Natural killer cell (primary cell): ENCODE data around the gene JARID2. TPM values are rescaled to one million over a fixed set of nuclear protein-coding genes. Genes with fewer than 3 reads are reported as not detected.
A peak's percentile ranks its signal among the peaks of the same experiment; 100 is the strongest.

Source experiments
- ATAC-seq, 3 donors: fragments of 150-1000 bp in 2 of 3; fragments of 200-7000 bp in 1 of 3; cut with Tn5 transposase; 1 replicate in 1 of 3; 2 replicates in 2 of 3; pipeline ENCODE4 v1.10.0; 2021; ENCODE audit warnings: mild to moderate bottlenecking in 2 of 3, moderate library complexity in 2 of 3
- DNase-seq, 2 donors: peaks; one replicate each; pipeline versions ENCODE4 v3.0.0 to v3.0.0-alpha.2; 2013 to 2021; ENCODE audit warnings: mixed read lengths in 1 of 2
- H3K27ac ChIP-seq: one replicate; pipeline ENCODE4 v1.5.1; 2013; ENCODE audit warnings: mild to moderate bottlenecking, low read length
- H3K27me3 ChIP-seq: one replicate; pipeline ENCODE4 v1.6.1; 2013; ENCODE audit warnings: low read length; ENCODE audit not compliant: control insufficient read depth, insufficient read depth
- H3K36me3 ChIP-seq: one replicate; pipeline ENCODE4 v1.6.1; 2013; ENCODE audit warnings: low read length; ENCODE audit not compliant: control insufficient read depth, insufficient read depth
- H3K4me1 ChIP-seq: one replicate; pipeline ENCODE4 v1.6.1; 2013; ENCODE audit warnings: low read length; ENCODE audit not compliant: control insufficient read depth, insufficient read depth
- H3K4me3 ChIP-seq: one replicate; pipeline ENCODE4 v1.5.1; 2013; ENCODE audit warnings: low read length
- H3K9me3 ChIP-seq: one replicate; pipeline ENCODE4 v1.6.1; 2013; ENCODE audit warnings: low read length; ENCODE audit not compliant: control insufficient read depth, insufficient read depth
- H3K27ac Mint-ChIP-seq, 2 donors: one replicate each; pipeline ENCODE4 v1.8.0; 2022; ENCODE audit warnings: mild to moderate bottlenecking in 2 of 2, mixed read lengths in 2 of 2, moderate library complexity in 1 of 2
- H3K27me3 Mint-ChIP-seq, 2 donors: one replicate each; pipeline ENCODE4 v1.8.0; 2022; ENCODE audit warnings: low read depth in 2 of 2, mixed read lengths in 2 of 2
- H3K36me3 Mint-ChIP-seq: one replicate; pipeline ENCODE4 v1.8.0; 2022; ENCODE audit warnings: mixed read lengths
- H3K4me1 Mint-ChIP-seq, 2 donors: one replicate each; pipeline ENCODE4 v1.8.0; 2022; ENCODE audit warnings: mixed read lengths in 2 of 2
- H3K4me3 Mint-ChIP-seq: one replicate; pipeline ENCODE4 v1.8.0; 2022; ENCODE audit warnings: mild to moderate bottlenecking, moderate library complexity, mixed read lengths
- H3K9me3 Mint-ChIP-seq, 2 donors: one replicate each; pipeline ENCODE4 v1.8.0; 2022; ENCODE audit warnings: mixed read lengths in 2 of 2
- WGBS: methylation state at CpG from one replicate; pipeline ENCODE4 v1.1.7; 2013; ENCODE audit warnings: missing lambda C conversion rate; ENCODE audit not compliant: insufficient coverage; 5-methylcytosine and 5-hydroxymethylcytosine counted together
- intact Hi-C: fragments of 100-400 bp; cut with micrococcal nuclease; formaldehyde crosslinking; loops from one replicate; pipeline ENCODE4 v1.14.2; 2022
- total RNA-seq, 4 donors: library from RNA; stranded (reverse); fragments of 120-200 nt in 1 of 4; gene quantifications; one replicate each; pipeline versions ENCODE4 v1.2.3 to v1.2.4, GENCODE V29; 2013 to 2022
- TF ChIP-seq, protein P1 (sequence below): fragments of 200-600 bp; IDR thresholded peaks from one replicate; pipeline ENCODE4 v1.8.0; 2022; ENCODE audit warnings: antibody characterized with exemption

The JARID2 gene
- total RNA-seq, 3 donors from 2014 or later (not counting 1 experiment from before 2014, with no cell fraction given) = 49.9 to 60.9 (median 60.5) TPM

DNA sequence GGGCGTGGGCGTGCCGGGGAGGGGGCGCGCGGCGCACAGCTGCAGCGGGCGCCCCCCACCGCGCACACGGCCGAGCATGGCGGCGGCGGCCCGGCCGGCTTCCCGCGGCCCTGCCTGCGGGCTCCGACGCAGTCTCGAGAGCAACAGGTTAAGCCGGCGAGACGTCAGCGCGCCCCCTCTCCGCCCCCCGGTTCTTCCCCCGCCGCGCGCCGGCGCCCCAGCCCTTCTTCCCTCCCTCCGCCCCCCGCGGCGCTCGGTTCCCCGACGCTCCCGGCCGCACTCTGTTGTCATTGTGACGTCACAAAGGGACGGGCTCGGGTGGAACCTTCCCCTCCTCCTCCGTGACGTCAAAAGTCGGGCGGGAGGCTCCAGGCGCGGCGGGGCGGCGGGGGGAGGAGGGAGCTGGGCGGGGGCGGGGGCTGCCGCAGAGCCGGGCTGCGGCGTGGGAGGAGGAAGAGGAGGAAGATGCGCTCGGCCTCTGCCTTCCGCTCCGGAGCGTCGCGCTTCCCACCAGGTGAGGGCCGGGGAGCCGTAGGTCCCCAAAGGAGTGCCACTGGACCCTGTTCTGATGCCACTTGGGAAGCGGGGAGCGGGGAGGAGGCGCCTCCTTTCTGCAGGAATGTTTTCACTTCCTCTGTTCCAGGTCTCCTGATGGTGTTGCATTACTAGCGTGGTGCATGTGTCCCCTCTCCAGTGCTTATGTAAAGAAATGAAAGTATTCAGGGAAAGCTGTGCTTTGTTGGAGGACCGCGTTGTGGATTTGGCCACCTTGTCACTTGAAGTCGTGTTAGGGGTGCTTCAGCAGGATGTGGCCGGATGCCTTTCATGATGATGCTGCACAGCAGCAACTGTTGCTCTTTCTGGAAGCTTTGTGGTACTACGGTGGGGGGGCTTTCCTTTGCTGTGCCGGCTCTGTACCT lies 2.8 kb downstream of the JARID2 start:
- Histone ChIP-seq H3K4me3 (peak overlapping the region; percentile 79), H3K27ac (peak overlapping the region; percentile 96), H3K9me3 (no peaks in the 10 kb centered on the region), H3K4me1 (peaks cover 34% of the 10 kb centered on the region), H3K27me3 (no peaks in the 10 kb centered on the region), H3K36me3 (no peaks in the 10 kb centered on the region)
- Mint-ChIP-seq H3K36me3 (peaks cover 6% of the 10 kb centered on the region), H3K9me3 (no peaks in the 10 kb centered on the region), H3K27me3 (no peaks in the 10 kb centered on the region), H3K4me1 (peaks cover 69 to 71% of the 10 kb centered on the region in 2 donors), H3K27ac (peak overlapping the region; percentile 93 to 99), H3K4me3 (peak overlapping the region; percentile 98)
- WGBS = under 1% methylated on average over 74 of the region's 83 CpGs
- ATAC-seq (peak; percentile 49 to 80 (median 59)), DNase-seq (peak; percentile 94 to 100)
- TF ChIP-seq, protein P1, sequence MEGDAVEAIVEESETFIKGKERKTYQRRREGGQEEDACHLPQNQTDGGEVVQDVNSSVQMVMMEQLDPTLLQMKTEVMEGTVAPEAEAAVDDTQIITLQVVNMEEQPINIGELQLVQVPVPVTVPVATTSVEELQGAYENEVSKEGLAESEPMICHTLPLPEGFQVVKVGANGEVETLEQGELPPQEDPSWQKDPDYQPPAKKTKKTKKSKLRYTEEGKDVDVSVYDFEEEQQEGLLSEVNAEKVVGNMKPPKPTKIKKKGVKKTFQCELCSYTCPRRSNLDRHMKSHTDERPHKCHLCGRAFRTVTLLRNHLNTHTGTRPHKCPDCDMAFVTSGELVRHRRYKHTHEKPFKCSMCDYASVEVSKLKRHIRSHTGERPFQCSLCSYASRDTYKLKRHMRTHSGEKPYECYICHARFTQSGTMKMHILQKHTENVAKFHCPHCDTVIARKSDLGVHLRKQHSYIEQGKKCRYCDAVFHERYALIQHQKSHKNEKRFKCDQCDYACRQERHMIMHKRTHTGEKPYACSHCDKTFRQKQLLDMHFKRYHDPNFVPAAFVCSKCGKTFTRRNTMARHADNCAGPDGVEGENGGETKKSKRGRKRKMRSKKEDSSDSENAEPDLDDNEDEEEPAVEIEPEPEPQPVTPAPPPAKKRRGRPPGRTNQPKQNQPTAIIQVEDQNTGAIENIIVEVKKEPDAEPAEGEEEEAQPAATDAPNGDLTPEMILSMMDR = peak; percentile 1
- intact Hi-C loops = loop anchor here (1.0 to 5.0 kb wide), 6 partner anchors 78 to 1131 kb away; partner anchors contain the start of gene CD83

DNA sequence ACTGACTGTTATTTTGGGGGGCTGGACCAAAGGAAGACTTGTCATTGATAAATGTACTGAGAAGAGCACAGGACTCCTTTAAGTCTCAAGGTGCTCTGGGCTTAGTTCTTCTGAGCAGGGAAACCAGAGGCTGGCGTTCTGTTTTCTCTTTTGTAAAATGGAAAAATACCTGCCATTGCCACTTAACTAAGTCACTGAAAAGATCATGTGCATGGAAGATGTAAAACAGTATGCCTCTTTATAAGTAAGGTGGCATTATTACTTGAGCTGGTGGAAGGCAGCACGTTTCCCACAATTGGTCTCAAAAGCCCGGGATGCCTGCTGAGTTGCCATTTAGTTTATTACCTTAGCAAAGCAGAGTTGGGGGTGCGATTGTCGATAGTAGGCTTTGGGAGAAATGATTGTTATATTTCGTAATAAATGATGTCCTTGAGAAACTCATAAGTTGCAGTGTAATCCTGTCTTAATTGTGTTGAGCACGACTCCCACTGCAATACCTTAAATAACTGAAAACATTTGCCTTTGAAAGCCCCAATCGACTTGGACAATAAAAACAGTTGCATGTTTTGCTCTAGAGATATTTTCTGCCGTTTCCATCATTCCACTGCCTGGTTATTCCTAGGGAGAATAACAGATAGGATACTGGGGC lies 3.6 kb downstream of the JARID2 start:
- no peaks in the 10 kb centered on the region for H3K27me3 Mint-ChIP-seq
- peak overlapping the region; percentile 79 for H3K4me3 ChIP-seq
- ATAC-seq = no peak

DNA sequence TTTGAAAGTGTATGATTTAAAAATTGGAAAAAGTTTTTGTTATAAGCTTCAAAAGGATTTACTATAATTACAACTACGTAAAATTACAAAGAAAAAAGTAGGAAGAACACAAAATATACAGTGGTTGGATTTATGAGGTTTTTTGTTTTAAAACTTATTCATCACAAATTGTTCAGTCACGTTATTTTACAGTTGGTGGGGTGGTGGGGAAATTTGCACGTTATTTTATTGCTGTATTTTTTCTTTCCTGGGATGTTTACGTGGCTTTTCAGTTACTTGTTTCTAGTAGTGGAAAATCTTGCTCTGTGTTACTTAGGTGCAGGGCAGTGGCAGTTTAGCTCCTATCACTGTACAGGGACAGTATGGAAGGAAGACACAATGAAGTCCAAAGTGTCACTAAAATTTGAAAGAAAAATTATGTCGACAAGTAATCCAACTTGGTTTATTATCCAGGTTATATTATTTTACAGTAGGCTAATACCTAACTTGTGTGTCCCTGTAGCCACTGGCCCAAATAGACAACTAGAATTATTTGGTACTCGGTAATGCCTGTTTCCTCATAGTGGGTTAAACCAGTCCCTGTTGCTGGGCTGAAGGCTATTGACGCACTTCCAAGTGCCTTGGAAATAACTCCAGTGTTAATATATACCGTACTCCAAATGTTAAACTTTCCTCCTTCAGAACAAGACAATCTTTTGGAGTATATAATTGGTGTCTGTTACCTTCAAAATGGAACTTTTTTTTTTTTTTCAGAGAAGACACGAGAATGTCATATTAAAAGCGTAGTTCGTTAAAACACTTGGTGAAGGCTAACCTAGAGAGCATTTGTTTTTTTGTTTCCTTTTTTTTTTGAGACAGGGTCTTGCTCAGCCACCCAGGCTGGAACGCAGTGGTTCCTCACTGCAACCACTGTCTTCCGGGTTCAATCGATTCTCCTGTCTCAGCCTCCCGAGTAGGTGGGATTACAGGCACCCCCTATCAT lies 4.6 kb downstream of the JARID2 start:
- TF ChIP-seq, protein P1 = no peak
- Histone ChIP-seq H3K4me1 (peaks cover 45% of the 10 kb centered on the region), H3K4me3 (no peak overlapping the region), H3K27me3 (no peaks in the 10 kb centered on the region), H3K9me3 (no peaks in the 10 kb centered on the region), H3K27ac (peak overlapping the region; percentile 96), H3K36me3 (no peaks in the 10 kb centered on the region)
- peak overlapping the region; percentile 98 for H3K4me3 Mint-ChIP-seq
- intact Hi-C loops = no loop called here
- H3K4me1 Mint-ChIP-seq = peaks cover 82 to 88% of the 10 kb centered on the region in 2 donors
- no peaks in the 10 kb centered on the region for H3K27me3 Mint-ChIP-seq
- no peaks in the 10 kb centered on the region for H3K9me3 Mint-ChIP-seq
- ATAC-seq (no peak), DNase-seq (no peak)
- peaks cover 6% of the 10 kb centered on the region for H3K36me3 Mint-ChIP-seq
- peak overlapping the region; percentile 93 to 99 for H3K27ac Mint-ChIP-seq
- WGBS = 62% methylated on average over 11 of the region's 15 CpGs

More for the DNA sequence above, 3.6 kb downstream of the JARID2 start:
- Mint-ChIP-seq H3K27ac (peak overlapping the region; percentile 93 to 99), H3K36me3 (peaks cover 6% of the 10 kb centered on the region), H3K4me1 (peaks cover 77 to 78% of the 10 kb centered on the region in 2 donors), H3K9me3 (no peaks in the 10 kb centered on the region), H3K4me3 (peak overlapping the region; percentile 98)
- intact Hi-C loops = loop anchor here (1.0 to 5.0 kb wide), 6 partner anchors 77 to 1132 kb away; partner anchors contain the start of gene CD83
- no peaks in the 10 kb centered on the region for H3K9me3 ChIP-seq
- 20% methylated on average over 9 of the region's 9 CpGs for WGBS
- no peaks in the 10 kb centered on the region for H3K36me3 ChIP-seq
- peaks cover 37% of the 10 kb centered on the region for H3K4me1 ChIP-seq
- TF ChIP-seq, protein P1 = no peak
- DNase-seq = no peak
- H3K27me3 ChIP-seq = no peaks in the 10 kb centered on the region
- peak overlapping the region; percentile 96 for H3K27ac ChIP-seq
